ENCODE data around the gene RRAGB. TPM values are rescaled to one million over a fixed set of nuclear protein-coding genes. Genes with fewer than 3 reads are reported as not detected.
"Not testable (repeated sequence)": the region's sequence is repeated elsewhere in the genome, so short reads cannot be mapped to it uniquely, and the experiment has no call there.

RRAGB gene
- total RNA-seq, 1 donor from 2014 or later, result 15.7 TPM

- Mint-ChIP-seq H3K4me3 (no peak overlapping the region), H3K4me1 (no peaks in the 10 kb centered on the region), H3K27me3 (ENCODE audit: insufficient read depth, low read depth) (no peaks in the 10 kb centered on the region), H3K27ac (no peak overlapping the region), H3K9me3 (no peaks in the 10 kb centered on the region), H3K36me3 (peaks cover 14% of the 10 kb centered on the region)
- Histone ChIP-seq H3K4me3 (no peak overlapping the region), H3K27me3 (no peaks in the 10 kb centered on the region), H3K9ac (no peak overlapping the region), H3K27ac (no peak overlapping the region), H3K4me2 (no peak overlapping the region), H3K9me3 (ENCODE audit: low read depth) (no peaks in the 10 kb centered on the region), H3K36me3 (no peaks in the 10 kb centered on the region), H2AFZ (replicated peaks) (no peak overlapping the region), H3F3A (ENCODE audit: low read depth) (no peaks in the 10 kb centered on the region), H3K4me1 (no peaks in the 10 kb centered on the region), H3K79me2 (ENCODE audit: low read depth) (no peaks in the 10 kb centered on the region), H4K20me1 (ENCODE audit: low read depth) (no peaks in the 10 kb centered on the region)
- TF ChIP-seq CTCF (IDR thresholded peaks at IDR 0.05) (no peak), EZH2 (IDR thresholded peaks at IDR 0.05) (no peak), EZH2phosphoT487 (IDR thresholded peaks at IDR 0.05) (no peak)
- no peak for DNase-seq (ENCODE audit: low spot score)
These were observed 14.3 kb downstream of the RRAGB start for GRCh38 chrX:55731826-55732225.

- no peak overlapping the region for H2AFZ ChIP-seq (replicated peaks)
- no peaks in the 10 kb centered on the region for H4K20me1 ChIP-seq (ENCODE audit: low read depth)
- no peaks in the 10 kb centered on the region for H3K27me3 Mint-ChIP-seq (ENCODE audit: insufficient read depth, low read depth)
- H3K27ac Mint-ChIP-seq, result no peak overlapping the region
- no peaks in the 10 kb centered on the region for H3K4me1 Mint-ChIP-seq
- no peaks in the 10 kb centered on the region for H3K36me3 ChIP-seq
- no peak overlapping the region for H3K4me2 ChIP-seq
- no peaks in the 10 kb centered on the region for H3F3A ChIP-seq (ENCODE audit: low read depth)
- no peaks in the 10 kb centered on the region for H3K4me1 ChIP-seq
- no peak for DNase-seq (ENCODE audit: low spot score)
- H3K36me3 Mint-ChIP-seq, result peaks cover 9% of the 10 kb centered on the region
- no peak overlapping the region for H3K27ac ChIP-seq
- no peak overlapping the region for H3K4me3 Mint-ChIP-seq
- no peaks in the 10 kb centered on the region for H3K9me3 Mint-ChIP-seq
- H3K9me3 ChIP-seq (ENCODE audit: low read depth), result no peaks in the 10 kb centered on the region
- H3K9ac ChIP-seq, result no peak overlapping the region
- H3K27me3 ChIP-seq, result no peaks in the 10 kb centered on the region
- no peak overlapping the region for H3K4me3 ChIP-seq
- no peaks in the 10 kb centered on the region for H3K79me2 ChIP-seq (ENCODE audit: low read depth)
- TF ChIP-seq CTCF (IDR thresholded peaks at IDR 0.05), result no peak
- TF ChIP-seq EZH2phosphoT487 (IDR thresholded peaks at IDR 0.05), result no peak
- no peak for TF ChIP-seq EZH2 (IDR thresholded peaks at IDR 0.05)
These were observed 21.4 kb downstream of the RRAGB start for GRCh38 chrX:55738969-55739368.

- H3K27me3 ChIP-seq, result no peaks in the 10 kb centered on the region
- Mint-ChIP-seq H3K9me3 (peaks cover 3% of the 10 kb centered on the region), H3K27me3 (ENCODE audit: insufficient read depth, low read depth) (no peaks in the 10 kb centered on the region)
These were observed 25.1 kb downstream of the RRAGB start for GRCh38 chrX:55742649-55743048.

GRCh38 chrX:55748463-55748862 lies 30.9 kb downstream of the RRAGB start:
- H3K27ac Mint-ChIP-seq; H3K9me3 Mint-ChIP-seq; H3K36me3 Mint-ChIP-seq; H4K20me1 ChIP-seq (ENCODE audit: low read depth); H3K9ac ChIP-seq; H3K4me1 Mint-ChIP-seq; H3K4me3 Mint-ChIP-seq; H3K79me2 ChIP-seq (ENCODE audit: low read depth); H3K4me3 ChIP-seq; H3K27ac ChIP-seq; H3K27me3 ChIP-seq; H3K4me2 ChIP-seq; H3K9me3 ChIP-seq (ENCODE audit: low read depth); H2AFZ ChIP-seq (replicated peaks); H3K27me3 Mint-ChIP-seq (ENCODE audit: insufficient read depth, low read depth); H3F3A ChIP-seq (ENCODE audit: low read depth); DNase-seq (ENCODE audit: low spot score); H3K4me1 ChIP-seq; H3K36me3 ChIP-seq: not testable (repeated sequence)

More at GRCh38 chrX:55742649-55743048, 25.1 kb downstream of the RRAGB start:
- Histone ChIP-seq H3K9ac (no peak overlapping the region), H3K4me3 (no peak overlapping the region), H3K79me2 (ENCODE audit: low read depth) (no peaks in the 10 kb centered on the region), H3F3A (ENCODE audit: low read depth) (no peaks in the 10 kb centered on the region), H3K9me3 (ENCODE audit: low read depth) (no peaks in the 10 kb centered on the region), H4K20me1 (ENCODE audit: low read depth) (no peaks in the 10 kb centered on the region), H3K27ac (no peak overlapping the region), H3K4me1 (no peaks in the 10 kb centered on the region), H2AFZ (replicated peaks) (no peak overlapping the region), H3K36me3 (no peaks in the 10 kb centered on the region), H3K4me2 (no peak overlapping the region)
- Mint-ChIP-seq H3K4me1 (no peaks in the 10 kb centered on the region), H3K27ac (no peak overlapping the region), H3K4me3 (no peak overlapping the region), H3K36me3 (peaks cover 11% of the 10 kb centered on the region)
- DNase-seq (ENCODE audit: low spot score), result no peak
- no peak for TF ChIP-seq EZH2 (IDR thresholded peaks at IDR 0.05)
- no peak for TF ChIP-seq EZH2phosphoT487 (IDR thresholded peaks at IDR 0.05)
- no peak for TF ChIP-seq CTCF (IDR thresholded peaks at IDR 0.05)
